Smooth muscle cell of the brain vasculature (primary cell): ENCODE data around the gene TSPO2.

Experiments
- DNase-seq: peaks from one replicate; pipeline ENCODE4 v3.0.0-alpha.2; 2012; ENCODE audit warnings: low read depth, low spot score

The TSPO2 gene

GRCh38 chr6:41074692-41075436, 32.6 kb downstream of the TSPO2 start:
- no peak for DNase-seq

- no peak for DNase-seq
Measured at GRCh38 chr6:41075651-41076626, 33.7 kb downstream of the TSPO2 start.

- DNase-seq, result no peak
Measured at GRCh38 chr6:41077536-41077935, 35.3 kb downstream of the TSPO2 start.

- no peak for DNase-seq
Measured at GRCh38 chr6:41078101-41078500, 35.8 kb downstream of the TSPO2 start.

- no peak for DNase-seq
Measured at GRCh38 chr6:41079080-41079479, 36.8 kb downstream of the TSPO2 start.

GRCh38 chr6:41080621-41081020, 38.4 kb downstream of the TSPO2 start:
- no peak for DNase-seq

GRCh38 chr6:41083072-41083471, 40.8 kb downstream of the TSPO2 start:
- DNase-seq, result no peak

GRCh38 chr6:41085182-41085581, 42.9 kb downstream of the TSPO2 start:
- no peak for DNase-seq

- no peak for DNase-seq
Measured at GRCh38 chr6:41088451-41088850, 46.2 kb downstream of the TSPO2 start.

GRCh38 chr6:41090841-41091761, 48.8 kb downstream of the TSPO2 start:
- DNase-seq, result no peak

- no peak for DNase-seq
Measured at GRCh38 chr6:41092421-41093140, 50.3 kb downstream of the TSPO2 start.

- no peak for DNase-seq
Measured at GRCh38 chr6:41093729-41094128, 51.5 kb downstream of the TSPO2 start.
